PFSK-1 (cell line): ENCODE measurements around the gene DPH1.

ENCODE experiments used
- POLR2AphosphoS5 ChIP-seq: IDR thresholded peaks from 2 replicates; pipeline ENCODE4 v1.6.1; 2012; ENCODE audit warnings: low read depth, mild to moderate bottlenecking, control low read depth, low read length, moderate library complexity
- REST ChIP-seq, 2 experiments: IDR thresholded peaks; 2 replicates each; pipeline versions ENCODE4 v1.6.1 to v1.8.0; 2011 to 2012; ENCODE audit warnings: low read depth in 2 of 2, low read length in 2 of 2, control low read depth in 1 of 2, inconsistent platforms in 1 of 2, mild to moderate bottlenecking in 1 of 2, moderate library complexity in 1 of 2; ENCODE audit not compliant: insufficient read depth in 1 of 2
- SIN3A ChIP-seq: IDR thresholded peaks from 2 replicates; pipeline ENCODE4 v1.6.1; 2012; ENCODE audit warnings: mild to moderate bottlenecking, low read length, moderate library complexity, borderline replicate concordance; ENCODE audit not compliant: insufficient read depth
- TAF1 ChIP-seq: IDR thresholded peaks from 2 replicates; pipeline ENCODE4 v1.6.1; 2012; ENCODE audit warnings: low read length, control low read depth, borderline replicate concordance; ENCODE audit not compliant: insufficient read depth

GRCh38 chr17:1995907-1996799 lies 33.8 kb upstream of the DPH1 start:
- TF ChIP-seq POLR2AphosphoS5 (no peak), SIN3A (no peak), REST (IDR thresholded peaks at IDR 0.05; ENCODE audit: insufficient read depth in 1 of 2, low read depth in 2 of 2, low read length in 2 of 2) (no peak), TAF1 (no peak)
